TTC549 (cell line): ENCODE measurements around the gene GSE1.
"Not testable (repeated sequence)": the region's sequence is repeated elsewhere in the genome, so short reads cannot be mapped to it uniquely, and the experiment has no call there.

Source experiments
- FAIRE-seq: peaks from 2 replicates; lab custom pipeline; 2012; peaks lifted over from hg19 to GRCh38; lab: Jason Lieb, UNC

GSE1 gene

GRCh38 chr16:85591381-85591780 lies 21.7 kb upstream of the GSE1 start:
- FAIRE-seq, result no peak

GRCh38 chr16:85592277-85592676 lies 20.8 kb upstream of the GSE1 start:
- FAIRE-seq, result not testable (repeated sequence)

- FAIRE-seq, result no peak
Observed at GRCh38 chr16:85592700-85593493, 20.2 kb upstream of the GSE1 start.

- FAIRE-seq, result no peak
Observed at GRCh38 chr16:85593494-85594221, 19.5 kb upstream of the GSE1 start.

- no peak for FAIRE-seq
Observed at GRCh38 chr16:85594273-85594977, 18.7 kb upstream of the GSE1 start.

- FAIRE-seq, result no peak
Observed at GRCh38 chr16:85594978-85595661, 18.0 kb upstream of the GSE1 start.

GRCh38 chr16:85595812-85596502 lies 17.2 kb upstream of the GSE1 start:
- FAIRE-seq, result no peak

- FAIRE-seq, result no peak
Observed at GRCh38 chr16:85598141-85598540, 15.0 kb upstream of the GSE1 start.

- FAIRE-seq, result no peak
Observed at GRCh38 chr16:85600078-85600477, 13.0 kb upstream of the GSE1 start.

- no peak for FAIRE-seq
Observed at GRCh38 chr16:85600530-85601271, 12.4 kb upstream of the GSE1 start.

- no peak for FAIRE-seq
Observed at GRCh38 chr16:85601272-85601639, 11.9 kb upstream of the GSE1 start.

GRCh38 chr16:85601730-85602401 lies 11.3 kb upstream of the GSE1 start:
- no peak for FAIRE-seq

GRCh38 chr16:85602402-85603202 lies 10.5 kb upstream of the GSE1 start:
- no peak for FAIRE-seq

- no peak for FAIRE-seq
Observed at GRCh38 chr16:85603203-85603755, 9.8 kb upstream of the GSE1 start.

- no peak for FAIRE-seq
Observed at GRCh38 chr16:85604145-85604705, 8.9 kb upstream of the GSE1 start.

GRCh38 chr16:85605051-85605911 lies 7.8 kb upstream of the GSE1 start:
- FAIRE-seq, result no peak

- FAIRE-seq, result no peak
Observed at GRCh38 chr16:85605912-85606841, 6.9 kb upstream of the GSE1 start.
